Measurements from ENCODE around the gene PRR20G.

PRR20G gene

DNA sequence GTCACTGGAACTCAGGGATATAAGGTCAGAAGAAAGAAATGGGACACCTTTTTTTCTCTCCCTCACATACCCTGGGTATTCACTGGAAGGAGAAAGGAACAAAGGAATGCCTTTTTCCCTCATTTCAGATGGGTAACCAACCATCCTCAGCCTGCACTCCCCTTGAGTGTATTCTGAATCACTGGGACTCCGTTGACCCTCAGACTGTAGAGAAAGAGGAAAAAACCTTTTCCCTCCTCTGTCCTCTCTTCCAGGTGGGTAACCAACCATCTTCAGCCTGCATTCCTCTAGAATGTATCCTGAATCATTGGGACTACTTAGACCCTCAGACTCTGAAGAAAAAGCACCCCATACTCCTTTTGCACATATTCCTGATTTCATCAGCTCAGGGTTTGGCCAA lies 11.4 kb downstream of the PRR20G start:
- H3K4me1 ChIP-seq (ENCODE audit: insufficient read depth, low read length): no peaks in the 10 kb centered on the region
- H3K9ac ChIP-seq (ENCODE audit: low read length): no peak overlapping the region
- no peaks in the 10 kb centered on the region for H3K27me3 ChIP-seq (ENCODE audit: control insufficient read depth in 1 of 2, insufficient read depth in 2 of 2, low read length in 2 of 2)
- no peak overlapping the region for H3K4me3 ChIP-seq (ENCODE audit: low read depth in 1 of 2, low read length in 2 of 2)
- H3K27ac ChIP-seq (ENCODE audit: low read depth, low read length): no peak overlapping the region
- H3K9me3 ChIP-seq (ENCODE audit: low read length): peaks cover 4% of the 10 kb centered on the region
- no peaks in the 10 kb centered on the region for H3K36me3 ChIP-seq (ENCODE audit: insufficient read depth, low read length)

DNA sequence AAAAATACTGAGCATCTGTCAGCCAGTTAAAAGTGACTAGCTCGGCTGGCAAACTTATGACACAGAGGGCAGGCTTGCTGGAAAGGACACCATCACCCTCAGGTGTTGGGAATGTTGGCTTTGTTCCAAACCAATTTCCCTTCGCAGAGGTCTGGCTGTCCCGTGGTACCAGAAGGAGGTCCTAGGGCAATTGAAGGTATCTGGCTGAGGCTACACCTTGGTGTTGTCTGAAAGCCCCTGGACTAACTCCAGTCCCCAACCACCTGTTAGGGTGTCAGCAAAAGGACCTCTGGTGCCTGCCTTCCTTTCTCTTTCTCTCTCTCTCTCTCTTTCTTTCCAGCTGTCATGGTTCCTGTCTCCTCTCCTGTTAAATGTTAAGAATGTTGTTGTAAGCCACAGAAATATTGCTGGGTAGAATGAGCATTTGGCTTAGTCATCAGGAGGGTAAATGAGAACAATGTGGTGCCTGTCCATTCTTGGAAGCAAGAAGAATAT lies 12.5 kb downstream of the PRR20G start:
- H3K9ac ChIP-seq (ENCODE audit: low read length): no peak overlapping the region
- peaks cover 4% of the 10 kb centered on the region for H3K9me3 ChIP-seq (ENCODE audit: low read length)
- H3K36me3 ChIP-seq (ENCODE audit: insufficient read depth, low read length): no peaks in the 10 kb centered on the region
- H3K4me3 ChIP-seq (ENCODE audit: low read depth in 1 of 2, low read length in 2 of 2): no peak overlapping the region
- H3K4me1 ChIP-seq (ENCODE audit: insufficient read depth, low read length): no peaks in the 10 kb centered on the region
- no peaks in the 10 kb centered on the region for H3K27me3 ChIP-seq (ENCODE audit: control insufficient read depth in 1 of 2, insufficient read depth in 2 of 2, low read length in 2 of 2)
- no peak overlapping the region for H3K27ac ChIP-seq (ENCODE audit: low read depth, low read length)

DNA sequence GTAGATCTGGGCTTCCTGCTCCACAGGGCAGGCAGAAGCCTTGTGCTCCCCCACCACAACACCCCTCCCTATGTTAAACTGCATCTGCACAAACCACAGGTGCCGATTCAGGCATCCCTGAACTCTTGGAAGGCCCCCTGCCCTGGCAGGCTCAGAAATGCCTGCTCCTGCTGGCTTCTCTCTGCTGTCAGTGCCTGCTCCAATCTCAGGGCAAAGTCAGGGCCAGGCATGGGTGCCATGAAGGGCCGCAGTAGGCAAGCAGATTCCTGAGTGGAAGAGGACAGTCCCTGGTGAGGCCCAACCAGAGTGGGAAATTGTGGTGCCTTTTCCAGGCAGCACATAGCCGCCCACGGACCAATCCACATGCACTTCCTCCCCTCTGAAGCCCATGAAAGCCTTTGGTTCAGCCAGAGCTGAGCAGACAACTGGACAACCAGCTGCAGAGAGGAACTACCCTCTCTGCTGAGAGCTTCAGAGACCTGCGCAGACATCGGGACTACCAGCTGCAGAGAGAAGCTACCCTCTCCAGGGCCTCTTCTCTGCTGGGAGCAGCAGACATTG lies 13.6 kb downstream of the PRR20G start:
- Histone ChIP-seq H3K9ac (ENCODE audit: low read length) (no peak overlapping the region), H3K9me3 (ENCODE audit: low read length) (peaks cover 4% of the 10 kb centered on the region), H3K27ac (ENCODE audit: low read depth, low read length) (no peak overlapping the region), H3K4me1 (ENCODE audit: insufficient read depth, low read length) (no peaks in the 10 kb centered on the region), H3K36me3 (ENCODE audit: insufficient read depth, low read length) (no peaks in the 10 kb centered on the region), H3K27me3 (ENCODE audit: control insufficient read depth in 1 of 2, insufficient read depth in 2 of 2, low read length in 2 of 2) (no peaks in the 10 kb centered on the region), H3K4me3 (ENCODE audit: low read depth in 1 of 2, low read length in 2 of 2) (no peak overlapping the region)

GRCh38 chr3:127273206-127273605 lies 14.6 kb downstream of the PRR20G start:
- Histone ChIP-seq H3K27ac (ENCODE audit: low read depth, low read length) (no peak overlapping the region), H3K36me3 (ENCODE audit: insufficient read depth, low read length) (no peaks in the 10 kb centered on the region), H3K9me3 (ENCODE audit: low read length) (peaks cover 4% of the 10 kb centered on the region), H3K4me1 (ENCODE audit: insufficient read depth, low read length) (no peaks in the 10 kb centered on the region), H3K9ac (ENCODE audit: low read length) (no peak overlapping the region), H3K27me3 (ENCODE audit: control insufficient read depth in 1 of 2, insufficient read depth in 2 of 2, low read length in 2 of 2) (no peaks in the 10 kb centered on the region), H3K4me3 (ENCODE audit: low read depth in 1 of 2, low read length in 2 of 2) (no peak overlapping the region)

DNA sequence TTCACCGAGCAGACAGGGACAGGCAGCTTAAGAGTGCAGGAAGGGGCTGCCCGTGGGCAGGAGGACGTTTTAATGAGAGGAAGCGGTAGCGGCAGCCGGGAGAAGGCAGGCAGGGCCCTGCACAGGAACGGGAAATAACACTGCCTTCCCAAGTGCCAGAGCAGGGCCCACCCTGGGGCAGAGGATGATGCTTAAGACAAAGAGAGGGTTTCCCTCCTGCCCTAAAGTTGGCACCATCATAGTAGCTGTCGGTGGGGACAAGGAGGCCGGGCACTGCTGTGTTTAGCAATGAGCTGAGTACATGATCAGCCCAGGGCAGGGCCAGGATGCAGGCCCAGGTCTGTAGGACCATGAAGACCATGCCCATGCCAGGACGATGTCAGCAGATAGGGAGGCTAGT lies 21.7 kb downstream of the PRR20G start:
- Histone ChIP-seq H3K9ac (ENCODE audit: low read length) (no peak overlapping the region), H3K36me3 (ENCODE audit: insufficient read depth, low read length) (no peaks in the 10 kb centered on the region), H3K27ac (ENCODE audit: low read depth, low read length) (no peak overlapping the region), H3K4me1 (ENCODE audit: insufficient read depth, low read length) (no peaks in the 10 kb centered on the region), H3K4me3 (ENCODE audit: low read depth in 1 of 2, low read length in 2 of 2) (no peak overlapping the region), H3K27me3 (ENCODE audit: control insufficient read depth in 1 of 2, insufficient read depth in 2 of 2, low read length in 2 of 2) (no peaks in the 10 kb centered on the region), H3K9me3 (ENCODE audit: low read length) (no peaks in the 10 kb centered on the region)

- H3K4me1 ChIP-seq (ENCODE audit: insufficient read depth, low read length): no peaks in the 10 kb centered on the region
- no peak overlapping the region for H3K9ac ChIP-seq (ENCODE audit: low read length)
- H3K36me3 ChIP-seq (ENCODE audit: insufficient read depth, low read length): no peaks in the 10 kb centered on the region
- no peaks in the 10 kb centered on the region for H3K27me3 ChIP-seq (ENCODE audit: control insufficient read depth in 1 of 2, insufficient read depth in 2 of 2, low read length in 2 of 2)
- H3K27ac ChIP-seq (ENCODE audit: low read depth, low read length): no peak overlapping the region
- no peak overlapping the region for H3K4me3 ChIP-seq (ENCODE audit: low read depth in 1 of 2, low read length in 2 of 2)
- H3K9me3 ChIP-seq (ENCODE audit: low read length): no peaks in the 10 kb centered on the region
Measured at GRCh38 chr3:127265581-127265981, 22.3 kb downstream of the PRR20G start.

- no peak overlapping the region for H3K27ac ChIP-seq (ENCODE audit: low read depth, low read length)
- H3K4me3 ChIP-seq (ENCODE audit: low read depth in 1 of 2, low read length in 2 of 2): no peak overlapping the region
- no peaks in the 10 kb centered on the region for H3K4me1 ChIP-seq (ENCODE audit: insufficient read depth, low read length)
- no peaks in the 10 kb centered on the region for H3K9me3 ChIP-seq (ENCODE audit: low read length)
- H3K9ac ChIP-seq (ENCODE audit: low read length): no peak overlapping the region
- no peaks in the 10 kb centered on the region for H3K27me3 ChIP-seq (ENCODE audit: control insufficient read depth in 1 of 2, insufficient read depth in 2 of 2, low read length in 2 of 2)
- no peaks in the 10 kb centered on the region for H3K36me3 ChIP-seq (ENCODE audit: insufficient read depth, low read length)
Measured at GRCh38 chr3:127264794-127265514, 22.9 kb downstream of the PRR20G start.

DNA sequence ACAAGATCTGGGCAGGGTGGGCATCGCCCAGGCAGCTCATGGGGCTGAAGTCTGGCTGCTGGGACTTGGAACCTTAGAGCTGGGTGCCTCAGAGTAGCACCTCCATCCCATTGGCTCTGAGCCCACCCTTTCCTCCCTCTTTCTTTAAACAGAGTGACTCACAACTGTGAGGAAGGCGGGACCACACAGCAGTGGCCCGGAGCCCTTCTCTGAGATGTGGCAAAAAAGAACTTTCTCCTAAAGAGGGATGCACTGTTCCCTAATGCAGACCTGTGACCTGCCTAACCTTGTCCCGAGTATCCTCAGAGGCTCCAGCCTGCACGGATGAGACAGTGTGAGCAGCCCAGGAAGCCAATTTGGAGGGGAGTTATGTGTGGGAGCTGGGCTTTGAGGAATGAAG lies 23.6 kb downstream of the PRR20G start:
- Histone ChIP-seq H3K4me3 (ENCODE audit: low read depth in 1 of 2, low read length in 2 of 2) (no peak overlapping the region), H3K9me3 (ENCODE audit: low read length) (no peaks in the 10 kb centered on the region), H3K4me1 (ENCODE audit: insufficient read depth, low read length) (no peaks in the 10 kb centered on the region), H3K9ac (ENCODE audit: low read length) (no peak overlapping the region), H3K27ac (ENCODE audit: low read depth, low read length) (no peak overlapping the region), H3K36me3 (ENCODE audit: insufficient read depth, low read length) (no peaks in the 10 kb centered on the region), H3K27me3 (ENCODE audit: control insufficient read depth in 1 of 2, insufficient read depth in 2 of 2, low read length in 2 of 2) (no peaks in the 10 kb centered on the region)

DNA sequence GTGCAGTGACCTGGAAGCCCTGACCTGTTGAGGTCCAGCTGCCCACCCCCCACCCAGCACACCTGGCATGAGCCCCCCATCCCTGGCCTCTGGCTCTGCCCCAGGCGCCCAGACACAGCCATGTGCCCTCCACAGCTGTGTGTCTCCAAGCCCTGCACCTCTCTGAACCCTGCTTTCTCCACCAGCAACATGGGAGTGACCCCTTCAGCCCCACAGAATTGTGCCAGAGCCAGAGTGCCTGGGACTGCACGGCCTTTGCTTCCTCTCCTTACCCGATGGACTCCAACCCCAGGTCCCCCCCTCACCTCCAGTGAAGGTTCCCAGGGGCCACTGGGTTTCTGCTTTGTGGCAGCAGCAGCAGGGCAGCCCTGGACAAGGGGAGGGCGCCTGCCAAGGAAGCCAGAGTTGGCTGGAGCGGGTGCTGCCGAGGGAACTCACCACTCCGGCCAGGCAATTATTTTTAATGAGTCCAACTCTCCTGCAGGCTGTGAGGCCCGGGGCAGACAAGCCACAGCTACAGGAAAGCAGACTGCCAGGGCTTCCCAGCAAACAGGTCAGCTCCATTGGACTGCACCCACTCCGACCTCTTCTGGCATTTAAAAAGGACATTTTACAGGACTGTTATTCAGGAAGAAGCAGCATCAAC lies 24.1 kb downstream of the PRR20G start:
- no peaks in the 10 kb centered on the region for H3K36me3 ChIP-seq (ENCODE audit: insufficient read depth, low read length)
- no peak overlapping the region for H3K4me3 ChIP-seq (ENCODE audit: low read depth in 1 of 2, low read length in 2 of 2)
- no peak overlapping the region for H3K27ac ChIP-seq (ENCODE audit: low read depth, low read length)
- H3K9ac ChIP-seq (ENCODE audit: low read length): no peak overlapping the region
- no peaks in the 10 kb centered on the region for H3K9me3 ChIP-seq (ENCODE audit: low read length)
- H3K4me1 ChIP-seq (ENCODE audit: insufficient read depth, low read length): no peaks in the 10 kb centered on the region
- H3K27me3 ChIP-seq (ENCODE audit: control insufficient read depth in 1 of 2, insufficient read depth in 2 of 2, low read length in 2 of 2): no peaks in the 10 kb centered on the region

GRCh38 chr3:127263037-127263436 lies 24.8 kb downstream of the PRR20G start:
- Histone ChIP-seq H3K9ac (ENCODE audit: low read length) (no peak overlapping the region), H3K4me3 (ENCODE audit: low read depth in 1 of 2, low read length in 2 of 2) (no peak overlapping the region), H3K36me3 (ENCODE audit: insufficient read depth, low read length) (no peaks in the 10 kb centered on the region), H3K27me3 (ENCODE audit: control insufficient read depth in 1 of 2, insufficient read depth in 2 of 2, low read length in 2 of 2) (no peaks in the 10 kb centered on the region), H3K27ac (ENCODE audit: low read depth, low read length) (no peak overlapping the region), H3K4me1 (ENCODE audit: insufficient read depth, low read length) (no peaks in the 10 kb centered on the region), H3K9me3 (ENCODE audit: low read length) (no peaks in the 10 kb centered on the region)

GRCh38 chr3:127262533-127262932 lies 25.3 kb downstream of the PRR20G start:
- no peaks in the 10 kb centered on the region for H3K9me3 ChIP-seq (ENCODE audit: low read length)
- H3K27me3 ChIP-seq (ENCODE audit: control insufficient read depth in 1 of 2, insufficient read depth in 2 of 2, low read length in 2 of 2): no peaks in the 10 kb centered on the region
- H3K9ac ChIP-seq (ENCODE audit: low read length): no peak overlapping the region
- H3K36me3 ChIP-seq (ENCODE audit: insufficient read depth, low read length): no peaks in the 10 kb centered on the region
- no peak overlapping the region for H3K4me3 ChIP-seq (ENCODE audit: low read depth in 1 of 2, low read length in 2 of 2)
- H3K27ac ChIP-seq (ENCODE audit: low read depth, low read length): no peak overlapping the region
- no peaks in the 10 kb centered on the region for H3K4me1 ChIP-seq (ENCODE audit: insufficient read depth, low read length)

Data from muscle layer of colon (tissue), 2 donors.